Neuronal stem cell (in vitro differentiated cells): Measurements from ENCODE around the gene ACSL1.

Source experiments
- DNase-seq: peaks from one replicate; pipeline ENCODE4 v3.0.0-alpha.2; 2013; ENCODE audit warnings: low spot score
- H2AFZ ChIP-seq: one replicate; pipeline ENCODE4 v1.6.1; 2013; ENCODE audit warnings: mild to moderate bottlenecking, low read length, inconsistent platforms
- H2AK5ac ChIP-seq: 2 replicates; pipeline ENCODE4 v1.6.1; 2013; ENCODE audit warnings: low read depth, mild to moderate bottlenecking, inconsistent platforms, low read length, moderate library complexity, mixed read lengths
- H2BK120ac ChIP-seq: 2 replicates; pipeline ENCODE4 v1.6.1; 2013; ENCODE audit warnings: low read depth, mild to moderate bottlenecking, inconsistent platforms, low read length, moderate library complexity, mixed read lengths
- H2BK12ac ChIP-seq: one replicate; pipeline ENCODE4 v1.6.1; 2013; ENCODE audit warnings: low read length, inconsistent platforms
- H2BK15ac ChIP-seq: 2 replicates; pipeline ENCODE4 v1.6.1; 2013; ENCODE audit warnings: mild to moderate bottlenecking, low read length, inconsistent platforms, mixed read lengths
- H2BK5ac ChIP-seq: one replicate; pipeline ENCODE4 v1.6.1; 2013; ENCODE audit warnings: inconsistent platforms, mild to moderate bottlenecking, low read length, moderate library complexity
- H3K14ac ChIP-seq: one replicate; pipeline ENCODE4 v1.6.1; 2013; ENCODE audit warnings: low read length, inconsistent platforms
- H3K18ac ChIP-seq: 2 replicates; pipeline ENCODE4 v1.6.1; 2013; ENCODE audit warnings: low read length, inconsistent platforms
- H3K23ac ChIP-seq: 2 replicates; pipeline ENCODE4 v1.6.1; 2013; ENCODE audit warnings: low read depth, mild to moderate bottlenecking, mixed read lengths, low read length, inconsistent platforms; ENCODE audit not compliant: poor library complexity
- H3K27ac ChIP-seq: replicated peaks from 3 replicates; pipeline ENCODE4 v1.5.1; 2013; ENCODE audit warnings: low read length, inconsistent platforms
- H3K27me3 ChIP-seq, 3 experiments: 2 replicates each; pipeline ENCODE4 v1.6.1; 2013; ENCODE audit warnings: low read length in 3 of 3, mild to moderate bottlenecking in 2 of 3, inconsistent platforms in 1 of 3, low read depth in 1 of 3, mixed read lengths in 1 of 3, moderate library complexity in 1 of 3; ENCODE audit not compliant: control insufficient read depth in 3 of 3, insufficient read depth in 3 of 3
- H3K36me3 ChIP-seq, 2 donors: replicated peaks in 1 of 2; 2 replicates each; pipeline ENCODE4 v1.6.1; 2013; ENCODE audit warnings: low read length in 2 of 2; ENCODE audit not compliant: control insufficient read depth in 2 of 2, insufficient read depth in 2 of 2
- H3K4ac ChIP-seq: 2 replicates; pipeline ENCODE4 v1.6.1; 2013; ENCODE audit warnings: inconsistent platforms, mild to moderate bottlenecking, low read length, moderate library complexity
- H3K4me1 ChIP-seq, 2 donors: 1 replicate in 1 of 2; 2 replicates in 1 of 2; pipeline ENCODE4 v1.6.1; 2013; ENCODE audit warnings: low read length in 2 of 2, low read depth in 1 of 2; ENCODE audit not compliant: control insufficient read depth in 2 of 2, insufficient read depth in 1 of 2
- H3K4me2 ChIP-seq: one replicate; pipeline ENCODE4 v1.6.1; 2013; ENCODE audit warnings: mild to moderate bottlenecking, low read length, inconsistent platforms; ENCODE audit not compliant: insufficient read depth, poor library complexity, severe bottlenecking
- H3K4me3 ChIP-seq, 2 donors: 2 replicates each; pipeline ENCODE4 v1.5.1; 2013; ENCODE audit warnings: low read length in 2 of 2, mild to moderate bottlenecking in 2 of 2, inconsistent platforms in 1 of 2, moderate library complexity in 1 of 2
- H3K79me1 ChIP-seq: one replicate; pipeline ENCODE4 v1.6.1; 2013; ENCODE audit warnings: low read depth, mild to moderate bottlenecking, inconsistent platforms, low read length, moderate library complexity
- H3K9ac ChIP-seq: one replicate; pipeline ENCODE4 v1.6.1; 2013; ENCODE audit warnings: mild to moderate bottlenecking, low read depth, low read length, inconsistent platforms; ENCODE audit not compliant: poor library complexity
- H3K9me3 ChIP-seq, 2 donors: replicated peaks in 1 of 2; 2 replicates each; pipeline versions ENCODE3 to v1.6.1; 2013; ENCODE audit warnings: low read length in 2 of 2, mild to moderate bottlenecking in 2 of 2, inconsistent platforms in 1 of 2, low read depth in 1 of 2, mixed read lengths in 1 of 2, moderate library complexity in 1 of 2; ENCODE audit not compliant: control insufficient read depth in 2 of 2, insufficient read depth in 1 of 2
- H4K8ac ChIP-seq: one replicate; pipeline ENCODE4 v1.6.1; 2013; ENCODE audit warnings: low read depth, mild to moderate bottlenecking, inconsistent platforms, low read length, moderate library complexity
- H4K91ac ChIP-seq: one replicate; pipeline ENCODE4 v1.6.1; 2013; ENCODE audit warnings: low read length, low read depth, mild to moderate bottlenecking, inconsistent platforms; ENCODE audit not compliant: poor library complexity
- WGBS, 2 donors: extraction: QIAGEN DNeasy Blood & Tissue Kit; methylation state at CpG; one replicate each; pipeline ENCODE4 v1.1.7; 2013; ENCODE audit warnings: missing lambda C conversion rate in 2 of 2, mixed read lengths in 1 of 2; ENCODE audit not compliant: insufficient read length in 2 of 2, insufficient replicate concordance in 1 of 2; ENCODE audit errors: extremely low coverage in 2 of 2; 5-methylcytosine and 5-hydroxymethylcytosine counted together

The ACSL1 gene

GRCh38 chr4:184863916-184864315, 38.1 kb upstream of the ACSL1 start:
- no peak overlapping the region for H3K4me3 ChIP-seq
- no peak overlapping the region for H2BK5ac ChIP-seq
- no peak overlapping the region for H4K91ac ChIP-seq
- no peaks in the 10 kb centered on the region for H3K4me1 ChIP-seq
- no peak overlapping the region for H3K18ac ChIP-seq
- H4K8ac ChIP-seq, result no peak overlapping the region
- H3K79me1 ChIP-seq, result no peaks in the 10 kb centered on the region
- H3K27me3 ChIP-seq, result peaks cover 0 to 5% (median 0%) of the 10 kb centered on the region in 3 experiments
- no peaks in the 10 kb centered on the region for H3K9me3 ChIP-seq
- no peak overlapping the region for H3K4me2 ChIP-seq
- WGBS, 2 donors, result no CpG with 5 or more reads among the region's 3 CpGs
- H3K9ac ChIP-seq, result no peak overlapping the region
- no peak overlapping the region for H2BK12ac ChIP-seq
- H3K14ac ChIP-seq, result no peak overlapping the region
- H2AFZ ChIP-seq, result no peak overlapping the region
- no peak overlapping the region for H3K23ac ChIP-seq
- no peaks in the 10 kb centered on the region for H3K36me3 ChIP-seq
- DNase-seq, result no peak
- H2BK15ac ChIP-seq, result no peak overlapping the region
- H2AK5ac ChIP-seq, result no peak overlapping the region
- no peak overlapping the region for H2BK120ac ChIP-seq
- H3K27ac ChIP-seq, result no peak overlapping the region
- H3K4ac ChIP-seq, result no peak overlapping the region

- no peak overlapping the region for H2BK15ac ChIP-seq
- no peaks in the 10 kb centered on the region for H3K36me3 ChIP-seq
- no peak overlapping the region for H2BK12ac ChIP-seq
- no peak overlapping the region for H3K18ac ChIP-seq
- H3K23ac ChIP-seq, result no peak overlapping the region
- no peak overlapping the region for H3K4ac ChIP-seq
- H2BK120ac ChIP-seq, result no peak overlapping the region
- H3K14ac ChIP-seq, result no peak overlapping the region
- H3K4me1 ChIP-seq, result no peaks in the 10 kb centered on the region
- H3K4me2 ChIP-seq, result no peak overlapping the region
- no peak overlapping the region for H3K4me3 ChIP-seq
- no peak overlapping the region for H3K27ac ChIP-seq
- no peak overlapping the region for H3K9ac ChIP-seq
- no peaks in the 10 kb centered on the region for H3K79me1 ChIP-seq
- no peak overlapping the region for H2BK5ac ChIP-seq
- H2AFZ ChIP-seq, result no peak overlapping the region
- no peak for DNase-seq
- no peak overlapping the region for H2AK5ac ChIP-seq
- no peak overlapping the region for H4K91ac ChIP-seq
- H3K9me3 ChIP-seq, result no peaks in the 10 kb centered on the region
- no CpG with 5 or more reads among the region's 5 CpGs for WGBS, 2 donors
- H3K27me3 ChIP-seq, result peaks cover 0 to 5% (median 0%) of the 10 kb centered on the region in 3 experiments
- no peak overlapping the region for H4K8ac ChIP-seq
Measured at GRCh38 chr4:184861047-184861446, 35.3 kb upstream of the ACSL1 start.

- Histone ChIP-seq H4K8ac (no peak overlapping the region), H2AK5ac (no peak overlapping the region), H3K27ac (no peak overlapping the region), H2BK15ac (no peak overlapping the region), H3K9me3 (no peaks in the 10 kb centered on the region), H3K9ac (peak overlapping the region; percentile 1), H3K79me1 (no peaks in the 10 kb centered on the region), H3K4me2 (no peak overlapping the region), H2AFZ (no peak overlapping the region), H2BK5ac (no peak overlapping the region), H3K23ac (no peak overlapping the region), H3K36me3 (no peaks in the 10 kb centered on the region), H3K18ac (no peak overlapping the region), H2BK120ac (no peak overlapping the region), H3K4ac (no peak overlapping the region), H4K91ac (no peak overlapping the region), H2BK12ac (no peak overlapping the region), H3K27me3 (peaks cover 0 to 5% (median 0%) of the 10 kb centered on the region in 3 experiments), H3K14ac (no peak overlapping the region), H3K4me1 (no peaks in the 10 kb centered on the region), H3K4me3 (no peak overlapping the region)
- WGBS, 2 donors, result no CpG with 5 or more reads among the region's 15 CpGs
- no peak for DNase-seq
Measured at GRCh38 chr4:184860018-184860779, 34.4 kb upstream of the ACSL1 start.

- Histone ChIP-seq H2BK120ac (no peak overlapping the region), H3K36me3 (no peaks in the 10 kb centered on the region), H3K9ac (no peak overlapping the region), H2AFZ (no peak overlapping the region), H4K91ac (no peak overlapping the region), H4K8ac (no peak overlapping the region), H3K27me3 (peaks cover 0 to 3% (median 0%) of the 10 kb centered on the region in 3 experiments), H2AK5ac (no peak overlapping the region), H3K23ac (no peak overlapping the region), H3K4me2 (no peak overlapping the region), H3K27ac (no peak overlapping the region), H3K4me1 (no peaks in the 10 kb centered on the region), H2BK12ac (no peak overlapping the region), H3K4me3 (no peak overlapping the region), H2BK5ac (no peak overlapping the region), H3K9me3 (no peaks in the 10 kb centered on the region), H3K79me1 (no peaks in the 10 kb centered on the region), H2BK15ac (no peak overlapping the region), H3K4ac (no peak overlapping the region), H3K18ac (peak overlapping the region; percentile 27), H3K14ac (no peak overlapping the region)
- WGBS, 2 donors, result no CpG with 5 or more reads among the region's 11 CpGs
- no peak for DNase-seq
Measured at GRCh38 chr4:184857441-184858121, 31.8 kb upstream of the ACSL1 start.
